H9 (cell line): Measurements from ENCODE around the gene RTF2. TPM values are rescaled to one million over a fixed set of nuclear protein-coding genes. Genes with fewer than 3 reads are reported as not detected.

ENCODE experiments used
- DNase-seq: peaks from one replicate; pipeline ENCODE4 v3.0.0-alpha.2; 2017
- H2AFZ ChIP-seq: one replicate; pipeline ENCODE4 v1.6.1; 2013; ENCODE audit warnings: mild to moderate bottlenecking, low read length, control low read depth, moderate library complexity
- H2AK5ac ChIP-seq: 2 replicates; pipeline ENCODE4 v1.6.1; 2013; ENCODE audit warnings: low read length, control low read depth, mixed read lengths; ENCODE audit not compliant: insufficient read length
- H2BK120ac ChIP-seq: one replicate; pipeline ENCODE4 v1.6.1; 2013; ENCODE audit warnings: low read depth, mild to moderate bottlenecking, low read length, control low read depth, inconsistent platforms; ENCODE audit not compliant: poor library complexity, severe bottlenecking
- H2BK12ac ChIP-seq: 2 replicates; pipeline ENCODE4 v1.6.1; 2013; ENCODE audit warnings: low read length, control low read depth, mixed read lengths, low read depth; ENCODE audit not compliant: insufficient read length
- H2BK15ac ChIP-seq: 2 replicates; pipeline ENCODE4 v1.6.1; 2013; ENCODE audit warnings: low read depth, low read length, control low read depth
- H2BK20ac ChIP-seq: one replicate; pipeline ENCODE4 v1.6.1; 2013; ENCODE audit warnings: low read depth, mild to moderate bottlenecking, low read length, control low read depth, inconsistent platforms; ENCODE audit not compliant: poor library complexity, severe bottlenecking
- H2BK5ac ChIP-seq: 2 replicates; pipeline ENCODE4 v1.6.1; 2013; ENCODE audit warnings: low read length, control low read depth, mixed read lengths; ENCODE audit not compliant: insufficient read length
- H3K14ac ChIP-seq: 2 replicates; pipeline ENCODE4 v1.6.1; 2013; ENCODE audit warnings: low read length, control low read depth; ENCODE audit not compliant: insufficient read depth
- H3K18ac ChIP-seq: 2 replicates; pipeline ENCODE4 v1.6.1; 2013; ENCODE audit warnings: low read depth, mild to moderate bottlenecking, mixed read lengths, low read length, control low read depth; ENCODE audit not compliant: insufficient read length
- H3K23ac ChIP-seq: 2 replicates; pipeline ENCODE4 v1.6.1; 2013; ENCODE audit warnings: low read length, control low read depth, mixed read lengths, low read depth; ENCODE audit not compliant: insufficient read length
- H3K23me2 ChIP-seq: 2 replicates; pipeline ENCODE4 v1.6.1; 2013; ENCODE audit warnings: low read depth, mild to moderate bottlenecking, mixed read lengths, low read length, control low read depth; ENCODE audit not compliant: insufficient read length, poor library complexity, severe bottlenecking
- H3K27ac ChIP-seq: 2 replicates; pipeline ENCODE4 v1.5.1; 2013; ENCODE audit warnings: low read length, control low read depth, mixed read lengths, low read depth; ENCODE audit not compliant: insufficient read length
- H3K27me3 ChIP-seq: 2 replicates; pipeline ENCODE4 v1.6.1; 2013; ENCODE audit warnings: low read length, control low read depth, inconsistent platforms; ENCODE audit not compliant: insufficient read depth
- H3K4ac ChIP-seq: 2 replicates; pipeline ENCODE4 v1.6.1; 2013; ENCODE audit warnings: low read depth, mild to moderate bottlenecking, control low read depth, inconsistent platforms, low read length, moderate library complexity
- H3K4me1 ChIP-seq: 2 replicates; pipeline ENCODE4 v1.6.1; 2013; ENCODE audit warnings: low read length, control low read depth, inconsistent platforms; ENCODE audit not compliant: insufficient read depth
- H3K4me2 ChIP-seq: 2 replicates; pipeline ENCODE4 v1.6.1; 2013; ENCODE audit warnings: low read length, control low read depth, mixed read lengths; ENCODE audit not compliant: insufficient read length, insufficient read depth
- H3K56ac ChIP-seq: 2 replicates; pipeline ENCODE4 v1.6.1; 2013; ENCODE audit warnings: low read depth, mild to moderate bottlenecking, mixed read lengths, low read length, control low read depth; ENCODE audit not compliant: insufficient read length
- H3K79me1 ChIP-seq: 2 replicates; pipeline ENCODE4 v1.6.1; 2013; ENCODE audit warnings: low read depth, mild to moderate bottlenecking, moderate library complexity, low read length, control low read depth, inconsistent platforms; ENCODE audit not compliant: insufficient read depth, poor library complexity, severe bottlenecking
- H3K79me2 ChIP-seq: 2 replicates; pipeline ENCODE4 v1.6.1; 2013; ENCODE audit warnings: low read length, control low read depth, inconsistent platforms; ENCODE audit not compliant: insufficient read depth
- H3K9ac ChIP-seq: 2 replicates; pipeline ENCODE4 v1.6.1; 2013; ENCODE audit warnings: low read length, control low read depth, mixed read lengths; ENCODE audit not compliant: insufficient read length; ENCODE audit errors: extremely low read depth
- H3K9me3 ChIP-seq: one replicate; pipeline ENCODE4 v1.6.1; 2013; ENCODE audit warnings: low read depth, low read length, inconsistent platforms; ENCODE audit not compliant: control insufficient read depth
- H3T11ph ChIP-seq: one replicate; pipeline ENCODE4 v1.6.1; 2013; ENCODE audit warnings: mild to moderate bottlenecking, low read length, control low read depth, inconsistent platforms
- H4K20me1 ChIP-seq: one replicate; pipeline ENCODE4 v1.6.1; 2013; ENCODE audit not compliant: control insufficient read depth, insufficient read length, insufficient read depth
- H4K5ac ChIP-seq: 2 replicates; pipeline ENCODE4 v1.6.1; 2013; ENCODE audit warnings: low read depth, mild to moderate bottlenecking, mixed read lengths, low read length, control low read depth; ENCODE audit not compliant: insufficient read length
- H4K8ac ChIP-seq: replicated peaks from 2 replicates; pipeline ENCODE4 v1.6.1; 2013; ENCODE audit warnings: low read length, control low read depth, mixed read lengths, low read depth; ENCODE audit not compliant: insufficient read length
- H4K91ac ChIP-seq: 2 replicates; pipeline ENCODE4 v1.6.1; 2013; ENCODE audit warnings: low read depth, mild to moderate bottlenecking, moderate library complexity, mixed read lengths, low read length, control low read depth; ENCODE audit not compliant: insufficient read length
- H3K27ac Mint-ChIP-seq, 3 experiments: 2 replicates in 2 of 3; 3 replicates in 1 of 3; pipeline ENCODE4 v1.8.0; 2020 to 2021; ENCODE audit warnings: mixed read lengths in 3 of 3, mild to moderate bottlenecking in 1 of 3, moderate library complexity in 1 of 3
- H3K27me3 Mint-ChIP-seq: 2 replicates; pipeline ENCODE4 v1.8.0; 2021; ENCODE audit warnings: low read depth, mild to moderate bottlenecking, moderate library complexity, mixed read lengths
- H3K36me3 Mint-ChIP-seq, 3 experiments: 2 replicates in 2 of 3; 3 replicates in 1 of 3; pipeline ENCODE4 v1.8.0; 2020 to 2021; ENCODE audit warnings: low read depth in 3 of 3, mixed read lengths in 3 of 3; ENCODE audit not compliant: insufficient read depth in 1 of 3
- H3K4me1 Mint-ChIP-seq, 2 experiments: 2 replicates each; pipeline ENCODE4 v1.8.0; 2020; ENCODE audit warnings: mixed read lengths in 2 of 2
- H3K4me3 Mint-ChIP-seq, 2 experiments: 2 replicates in 1 of 2; 3 replicates in 1 of 2; pipeline ENCODE4 v1.8.0; 2020 to 2021; ENCODE audit warnings: mild to moderate bottlenecking in 2 of 2, mixed read lengths in 2 of 2, moderate library complexity in 1 of 2
- H3K9me3 Mint-ChIP-seq, 2 experiments: 2 replicates in 1 of 2; 3 replicates in 1 of 2; pipeline ENCODE4 v1.8.0; 2020; ENCODE audit warnings: mild to moderate bottlenecking in 2 of 2, mixed read lengths in 2 of 2, moderate library complexity in 1 of 2
- WGBS: extraction: QIAGEN DNeasy Blood & Tissue Kit; methylation state at CpG from one replicate; pipeline ENCODE4 v1.1.7; 2013; ENCODE audit warnings: missing lambda C conversion rate, low lambda C conversion rate, mixed read lengths; ENCODE audit not compliant: insufficient read length; ENCODE audit errors: extremely low coverage; 5-methylcytosine and 5-hydroxymethylcytosine counted together
- total RNA-seq: library from RNA; stranded (reverse); gene quantifications from 2 replicates; pipeline ENCODE4 v1.2.1, GENCODE V29; 2021
- TF ChIP-seq, protein P1 (sequence below): fragments of 200-600 bp; sonication (generic); conservative IDR thresholded peaks from 3 replicates; pipeline ENCODE4 v1.8.0; 2021; ENCODE audit warnings: antibody characterized with exemption, mild to moderate bottlenecking

RTF2 gene
- total RNA-seq, 1 experiment from 2014 or later = 62.6 TPM

DNA sequence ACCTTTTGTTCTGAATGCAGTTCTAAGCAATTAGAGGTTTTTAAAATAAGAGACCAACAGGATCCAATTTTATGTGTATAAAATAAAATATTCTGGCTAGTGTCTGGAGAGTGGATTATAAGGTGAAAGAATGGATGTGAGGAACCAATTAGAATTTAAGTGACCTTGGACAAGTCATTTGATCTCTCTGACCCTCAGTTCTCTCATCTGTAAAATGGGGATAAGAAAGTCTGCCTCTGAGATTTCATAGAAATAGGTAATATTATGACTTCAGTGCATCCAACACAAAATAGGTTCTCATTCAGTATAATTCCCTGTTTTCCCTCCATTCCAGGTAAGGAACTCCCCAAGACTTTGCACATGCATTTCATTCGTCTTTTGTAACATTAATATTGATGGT, 37.5 kb upstream of the RTF2 start:
- Histone ChIP-seq H3K23ac (no peak overlapping the region), H3K14ac (no peak overlapping the region), H3K23me2 (no peaks in the 10 kb centered on the region), H3K27ac (no peak overlapping the region), H3K56ac (no peak overlapping the region), H2AFZ (no peak overlapping the region), H2BK12ac (no peak overlapping the region), H3K79me1 (no peaks in the 10 kb centered on the region), H4K5ac (no peak overlapping the region), H3K9me3 (no peaks in the 10 kb centered on the region), H4K91ac (no peak overlapping the region), H3K9ac (no peak overlapping the region), H2AK5ac (no peak overlapping the region), H3K18ac (no peak overlapping the region), H2BK5ac (no peak overlapping the region), H2BK20ac (no peak overlapping the region), H3K4ac (no peak overlapping the region), H2BK120ac (no peak overlapping the region), H4K8ac (no peak overlapping the region), H3K79me2 (no peaks in the 10 kb centered on the region), H2BK15ac (no peak overlapping the region), H3K4me1 (no peaks in the 10 kb centered on the region), H3T11ph (no peak overlapping the region), H4K20me1 (no peaks in the 10 kb centered on the region), H3K27me3 (peaks cover 2% of the 10 kb centered on the region; the same call in 1 of the 2 replicates), H3K4me2 (no peak overlapping the region)
- H3K4me1 Mint-ChIP-seq = no peaks in the 10 kb centered on the region
- peaks cover 39% of the 10 kb centered on the region for H3K27me3 Mint-ChIP-seq
- no peak for DNase-seq
- no peaks in the 10 kb centered on the region for H3K9me3 Mint-ChIP-seq
- no peak overlapping the region for H3K4me3 Mint-ChIP-seq
- no CpG with 5 or more reads among the region's 1 CpG for WGBS
- H3K27ac Mint-ChIP-seq = no peak overlapping the region
- no peaks in the 10 kb centered on the region for H3K36me3 Mint-ChIP-seq
- TF ChIP-seq, protein P1, sequence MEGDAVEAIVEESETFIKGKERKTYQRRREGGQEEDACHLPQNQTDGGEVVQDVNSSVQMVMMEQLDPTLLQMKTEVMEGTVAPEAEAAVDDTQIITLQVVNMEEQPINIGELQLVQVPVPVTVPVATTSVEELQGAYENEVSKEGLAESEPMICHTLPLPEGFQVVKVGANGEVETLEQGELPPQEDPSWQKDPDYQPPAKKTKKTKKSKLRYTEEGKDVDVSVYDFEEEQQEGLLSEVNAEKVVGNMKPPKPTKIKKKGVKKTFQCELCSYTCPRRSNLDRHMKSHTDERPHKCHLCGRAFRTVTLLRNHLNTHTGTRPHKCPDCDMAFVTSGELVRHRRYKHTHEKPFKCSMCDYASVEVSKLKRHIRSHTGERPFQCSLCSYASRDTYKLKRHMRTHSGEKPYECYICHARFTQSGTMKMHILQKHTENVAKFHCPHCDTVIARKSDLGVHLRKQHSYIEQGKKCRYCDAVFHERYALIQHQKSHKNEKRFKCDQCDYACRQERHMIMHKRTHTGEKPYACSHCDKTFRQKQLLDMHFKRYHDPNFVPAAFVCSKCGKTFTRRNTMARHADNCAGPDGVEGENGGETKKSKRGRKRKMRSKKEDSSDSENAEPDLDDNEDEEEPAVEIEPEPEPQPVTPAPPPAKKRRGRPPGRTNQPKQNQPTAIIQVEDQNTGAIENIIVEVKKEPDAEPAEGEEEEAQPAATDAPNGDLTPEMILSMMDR = no peak
